ENCODE data around the gene HOXA13.

Gene HOXA13

GRCh38 chr7:27203365-27203953 lies 3.6 kb upstream of the HOXA13 start:
- H3K4me3 ChIP-seq (ENCODE audit: low read depth in 1 of 2, low read length in 2 of 2), result no peak overlapping the region

GRCh38 chr7:27202862-27203134 lies 2.9 kb upstream of the HOXA13 start:
- no peak overlapping the region for H3K4me3 ChIP-seq (ENCODE audit: low read depth in 1 of 2, low read length in 2 of 2)
- H3K4me1 ChIP-seq (ENCODE audit: control insufficient read depth in 1 of 2, insufficient read depth in 2 of 2, low read length in 2 of 2), result peaks cover 0 to 41% of the 10 kb centered on the region in 2 donors
- no peak overlapping the region for H3K27ac ChIP-seq (ENCODE audit: low read length)
- peaks cover 90% of the 10 kb centered on the region for H3K27me3 ChIP-seq (ENCODE audit: low read depth, low read length)
- no peaks in the 10 kb centered on the region for H3K36me3 ChIP-seq (ENCODE audit: control insufficient read depth in 1 of 2, insufficient read depth in 2 of 2, low read length in 2 of 2)
- H3K9me3 ChIP-seq (ENCODE audit: control insufficient read depth in 1 of 2, low read length in 2 of 2), result peaks cover 0 to 3% of the 10 kb centered on the region in 2 donors

More at GRCh38 chr7:27203365-27203953, 3.6 kb upstream of the HOXA13 start:
- Histone ChIP-seq H3K27me3 (ENCODE audit: low read depth, low read length) (peaks cover 90% of the 10 kb centered on the region), H3K36me3 (ENCODE audit: control insufficient read depth in 1 of 2, insufficient read depth in 2 of 2, low read length in 2 of 2) (no peaks in the 10 kb centered on the region), H3K9me3 (ENCODE audit: control insufficient read depth in 1 of 2, low read length in 2 of 2) (peaks cover 0 to 3% of the 10 kb centered on the region in 2 donors), H3K27ac (ENCODE audit: low read length) (no peak overlapping the region), H3K4me1 (ENCODE audit: control insufficient read depth in 1 of 2, insufficient read depth in 2 of 2, low read length in 2 of 2) (peaks cover 0 to 38% of the 10 kb centered on the region in 2 donors)

- H3K4me3 ChIP-seq (ENCODE audit: low read depth in 1 of 2, low read length in 2 of 2), result no peak overlapping the region
- H3K4me1 ChIP-seq (ENCODE audit: control insufficient read depth in 1 of 2, insufficient read depth in 2 of 2, low read length in 2 of 2), result peaks cover 0 to 41% of the 10 kb centered on the region in 2 donors
- no peaks in the 10 kb centered on the region for H3K36me3 ChIP-seq (ENCODE audit: control insufficient read depth in 1 of 2, insufficient read depth in 2 of 2, low read length in 2 of 2)
- no peak overlapping the region for H3K27ac ChIP-seq (ENCODE audit: low read length)
- peaks cover 0 to 3% of the 10 kb centered on the region in 2 donors for H3K9me3 ChIP-seq (ENCODE audit: control insufficient read depth in 1 of 2, low read length in 2 of 2)
- peaks cover 90% of the 10 kb centered on the region for H3K27me3 ChIP-seq (ENCODE audit: low read depth, low read length)
Measured at GRCh38 chr7:27202018-27202861, 2.3 kb upstream of the HOXA13 start.

GRCh38 chr7:27201580-27202017 lies 1.7 kb upstream of the HOXA13 start:
- Histone ChIP-seq H3K4me1 (ENCODE audit: control insufficient read depth in 1 of 2, insufficient read depth in 2 of 2, low read length in 2 of 2) (peaks cover 0 to 41% of the 10 kb centered on the region in 2 donors), H3K4me3 (ENCODE audit: low read depth in 1 of 2, low read length in 2 of 2) (peak overlapping the region in 1 of 2 donors; percentile 3), H3K9me3 (ENCODE audit: control insufficient read depth in 1 of 2, low read length in 2 of 2) (peaks cover 0 to 3% of the 10 kb centered on the region in 2 donors)

GRCh38 chr7:27200761-27201579 lies 1.1 kb upstream of the HOXA13 start:
- H3K27me3 ChIP-seq (ENCODE audit: low read depth, low read length), result peaks cover 88% of the 10 kb centered on the region
- peaks cover 0 to 41% of the 10 kb centered on the region in 2 donors for H3K4me1 ChIP-seq (ENCODE audit: control insufficient read depth in 1 of 2, insufficient read depth in 2 of 2, low read length in 2 of 2)
- H3K36me3 ChIP-seq (ENCODE audit: control insufficient read depth in 1 of 2, insufficient read depth in 2 of 2, low read length in 2 of 2), result no peaks in the 10 kb centered on the region
- peaks cover 0 to 3% of the 10 kb centered on the region in 2 donors for H3K9me3 ChIP-seq (ENCODE audit: control insufficient read depth in 1 of 2, low read length in 2 of 2)
- H3K27ac ChIP-seq (ENCODE audit: low read length), result no peak overlapping the region
- H3K4me3 ChIP-seq (ENCODE audit: low read depth in 1 of 2, low read length in 2 of 2), result peak overlapping the region in 1 of 2 donors; percentile 51

More at GRCh38 chr7:27201580-27202017, 1.7 kb upstream of the HOXA13 start:
- Histone ChIP-seq H3K36me3 (ENCODE audit: control insufficient read depth in 1 of 2, insufficient read depth in 2 of 2, low read length in 2 of 2) (no peaks in the 10 kb centered on the region), H3K27ac (ENCODE audit: low read length) (no peak overlapping the region), H3K27me3 (ENCODE audit: low read depth, low read length) (peaks cover 89% of the 10 kb centered on the region)

- Histone ChIP-seq H3K9me3 (ENCODE audit: control insufficient read depth in 1 of 2, low read length in 2 of 2) (no peaks in the 10 kb centered on the region), H3K36me3 (ENCODE audit: control insufficient read depth in 1 of 2, insufficient read depth in 2 of 2, low read length in 2 of 2) (no peaks in the 10 kb centered on the region), H3K4me3 (ENCODE audit: low read depth in 1 of 2, low read length in 2 of 2) (peak overlapping the region in 1 of 2 donors; percentile 39), H3K27me3 (ENCODE audit: low read depth, low read length) (peaks cover 85% of the 10 kb centered on the region), H3K27ac (ENCODE audit: low read length) (no peak overlapping the region), H3K4me1 (ENCODE audit: control insufficient read depth in 1 of 2, insufficient read depth in 2 of 2, low read length in 2 of 2) (peaks cover 0 to 30% of the 10 kb centered on the region in 2 donors)
Measured at GRCh38 chr7:27198871-27199801, 755 bp downstream of the HOXA13 start.

- peaks cover 0 to 32% of the 10 kb centered on the region in 2 donors for H3K4me1 ChIP-seq (ENCODE audit: control insufficient read depth in 1 of 2, insufficient read depth in 2 of 2, low read length in 2 of 2)
- H3K4me3 ChIP-seq (ENCODE audit: low read depth in 1 of 2, low read length in 2 of 2), result no peak overlapping the region
- no peak overlapping the region for H3K27ac ChIP-seq (ENCODE audit: low read length)
- H3K9me3 ChIP-seq (ENCODE audit: control insufficient read depth in 1 of 2, low read length in 2 of 2), result no peaks in the 10 kb centered on the region
- H3K36me3 ChIP-seq (ENCODE audit: control insufficient read depth in 1 of 2, insufficient read depth in 2 of 2, low read length in 2 of 2), result no peaks in the 10 kb centered on the region
- H3K27me3 ChIP-seq (ENCODE audit: low read depth, low read length), result peaks cover 85% of the 10 kb centered on the region
Measured at GRCh38 chr7:27198138-27198841, 1.6 kb downstream of the HOXA13 start.

GRCh38 chr7:27197137-27198042 lies 2.5 kb downstream of the HOXA13 start:
- Histone ChIP-seq H3K27ac (ENCODE audit: low read length) (no peak overlapping the region), H3K27me3 (ENCODE audit: low read depth, low read length) (peaks cover 81% of the 10 kb centered on the region), H3K36me3 (ENCODE audit: control insufficient read depth in 1 of 2, insufficient read depth in 2 of 2, low read length in 2 of 2) (no peaks in the 10 kb centered on the region), H3K9me3 (ENCODE audit: control insufficient read depth in 1 of 2, low read length in 2 of 2) (no peaks in the 10 kb centered on the region), H3K4me1 (ENCODE audit: control insufficient read depth in 1 of 2, insufficient read depth in 2 of 2, low read length in 2 of 2) (peaks cover 0 to 38% of the 10 kb centered on the region in 2 donors), H3K4me3 (ENCODE audit: low read depth in 1 of 2, low read length in 2 of 2) (no peak overlapping the region)

GRCh38 chr7:27196287-27196767 lies 3.6 kb downstream of the HOXA13 start:
- Histone ChIP-seq H3K4me1 (ENCODE audit: control insufficient read depth in 1 of 2, insufficient read depth in 2 of 2, low read length in 2 of 2) (peaks cover 0 to 40% of the 10 kb centered on the region in 2 donors), H3K9me3 (ENCODE audit: control insufficient read depth in 1 of 2, low read length in 2 of 2) (no peaks in the 10 kb centered on the region), H3K27ac (ENCODE audit: low read length) (no peak overlapping the region), H3K36me3 (ENCODE audit: control insufficient read depth in 1 of 2, insufficient read depth in 2 of 2, low read length in 2 of 2) (no peaks in the 10 kb centered on the region), H3K27me3 (ENCODE audit: low read depth, low read length) (peaks cover 82% of the 10 kb centered on the region), H3K4me3 (ENCODE audit: low read depth in 1 of 2, low read length in 2 of 2) (no peak overlapping the region)

All from muscle layer of duodenum (tissue), 2 donors.